Measurements from ENCODE around the gene IL6.

DNA sequence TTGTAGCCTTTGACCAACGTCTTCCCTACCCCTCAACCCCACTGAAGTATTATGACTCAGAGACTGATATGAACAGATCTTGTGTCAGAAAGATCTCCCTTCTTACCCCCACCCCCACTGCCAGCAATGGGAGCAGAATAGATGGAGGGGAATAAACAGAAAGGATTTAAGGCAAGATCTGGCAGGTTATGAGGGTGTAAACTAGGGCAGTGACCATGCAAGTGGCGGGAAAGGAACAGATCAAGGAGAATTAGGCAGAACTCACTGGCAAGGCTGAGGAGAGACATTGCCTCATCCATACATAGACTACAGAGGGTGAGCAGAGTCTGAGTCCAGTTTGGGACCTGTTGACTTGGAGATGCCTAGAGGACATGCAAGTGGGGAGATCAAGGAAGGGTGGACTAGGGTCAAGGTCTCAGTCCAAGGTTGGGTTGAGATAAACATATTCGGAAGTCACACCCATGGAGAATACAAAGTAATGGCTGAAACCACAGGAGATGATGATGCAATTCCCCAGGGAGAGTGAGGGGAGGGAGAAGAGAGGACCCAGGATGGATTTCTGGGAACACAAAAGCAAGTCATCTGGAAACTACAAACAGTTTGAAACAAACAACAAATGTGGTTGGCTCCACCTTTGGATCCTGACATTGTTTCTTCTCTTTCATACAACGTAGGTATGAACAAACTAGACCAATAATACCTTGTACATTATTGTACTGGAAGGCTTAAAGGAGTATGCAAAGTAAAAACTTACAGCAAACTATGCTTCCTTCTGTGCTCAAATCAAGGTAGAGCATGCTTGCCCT, 44.9 kb upstream of the IL6 start:
- TF ChIP-seq, protein P1, sequence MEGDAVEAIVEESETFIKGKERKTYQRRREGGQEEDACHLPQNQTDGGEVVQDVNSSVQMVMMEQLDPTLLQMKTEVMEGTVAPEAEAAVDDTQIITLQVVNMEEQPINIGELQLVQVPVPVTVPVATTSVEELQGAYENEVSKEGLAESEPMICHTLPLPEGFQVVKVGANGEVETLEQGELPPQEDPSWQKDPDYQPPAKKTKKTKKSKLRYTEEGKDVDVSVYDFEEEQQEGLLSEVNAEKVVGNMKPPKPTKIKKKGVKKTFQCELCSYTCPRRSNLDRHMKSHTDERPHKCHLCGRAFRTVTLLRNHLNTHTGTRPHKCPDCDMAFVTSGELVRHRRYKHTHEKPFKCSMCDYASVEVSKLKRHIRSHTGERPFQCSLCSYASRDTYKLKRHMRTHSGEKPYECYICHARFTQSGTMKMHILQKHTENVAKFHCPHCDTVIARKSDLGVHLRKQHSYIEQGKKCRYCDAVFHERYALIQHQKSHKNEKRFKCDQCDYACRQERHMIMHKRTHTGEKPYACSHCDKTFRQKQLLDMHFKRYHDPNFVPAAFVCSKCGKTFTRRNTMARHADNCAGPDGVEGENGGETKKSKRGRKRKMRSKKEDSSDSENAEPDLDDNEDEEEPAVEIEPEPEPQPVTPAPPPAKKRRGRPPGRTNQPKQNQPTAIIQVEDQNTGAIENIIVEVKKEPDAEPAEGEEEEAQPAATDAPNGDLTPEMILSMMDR (IDR thresholded peaks at IDR 0.05; ENCODE audit: low read length), result no peak
- no peak for TF ChIP-seq EZH2 (IDR thresholded peaks at IDR 0.05; ENCODE audit: borderline replicate concordance, low read length)

Data from OCI-LY1 (cell line).